Activated CD8-positive, alpha-beta memory T cell treated with anti-CD3 and anti-CD28 coated beads for 4 hours (primary cell): Measurements from ENCODE around the gene ALDH1A2.
"Not testable (repeated sequence)": the region's sequence is repeated elsewhere in the genome, so short reads cannot be mapped to it uniquely, and the experiment has no call there.

ENCODE experiments used
- DNase-seq, 2 donors: peaks; one replicate each; pipeline ENCODE4 v3.0.0-alpha.2; 2020; ENCODE audit warnings: low read depth in 2 of 2

The ALDH1A2 gene

DNA sequence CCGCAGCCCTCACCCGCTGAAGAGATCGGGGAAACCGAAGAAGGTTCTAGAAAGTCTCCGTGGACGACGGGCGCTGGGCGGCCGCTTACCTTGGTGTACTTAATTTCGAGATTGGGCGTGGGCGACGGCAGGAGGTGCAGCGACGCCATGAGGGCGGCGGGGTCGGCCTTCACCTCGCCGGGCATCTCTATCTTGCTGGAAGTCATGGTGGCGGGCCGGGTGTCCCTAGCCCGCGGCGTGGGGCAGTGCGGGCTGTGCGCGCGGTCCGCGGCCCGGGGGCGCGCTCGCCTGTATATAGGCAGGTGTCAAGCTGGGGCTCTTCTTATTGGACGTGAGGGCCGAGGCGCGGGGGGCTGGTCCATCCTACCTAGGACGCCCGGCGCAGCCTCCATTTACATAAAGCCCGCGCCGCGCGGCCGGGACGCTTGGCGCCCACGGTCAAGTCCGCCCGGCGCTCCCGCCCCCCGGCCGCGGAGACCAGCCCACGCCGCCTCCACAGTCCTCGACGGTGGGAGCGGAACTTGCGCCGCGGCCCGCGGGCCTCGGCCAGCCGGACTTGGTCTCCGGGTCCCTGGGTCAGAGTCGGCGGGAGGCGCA is at the start of gene ALDH1A2:
Gene ALDH1A2 (minus strand): TSS at position 267 of the 597 bp plus-strand sequence. CDS start 61 bp downstream, at position 206.
- DNase-seq, result no peak

DNA sequence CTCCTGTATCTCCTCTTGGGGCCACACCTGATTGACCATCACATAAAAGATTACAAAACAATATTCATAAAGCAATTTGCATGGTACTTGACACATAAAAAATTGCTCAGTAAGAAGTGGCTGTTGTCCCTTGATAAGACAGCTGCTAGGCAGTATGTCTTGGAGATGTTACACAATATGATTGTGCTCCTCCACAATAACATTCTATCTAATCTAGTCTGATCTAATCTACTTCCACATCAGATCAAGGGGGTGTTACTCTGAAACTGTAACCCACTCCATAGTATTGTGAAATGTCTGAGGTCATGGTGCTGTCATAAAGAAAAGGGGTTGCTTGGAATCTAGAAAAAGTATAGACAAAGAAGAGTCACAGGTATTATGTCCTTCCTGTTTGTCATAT is 49.3 kb upstream of the ALDH1A2 start:
- DNase-seq, result no peak

DNA sequence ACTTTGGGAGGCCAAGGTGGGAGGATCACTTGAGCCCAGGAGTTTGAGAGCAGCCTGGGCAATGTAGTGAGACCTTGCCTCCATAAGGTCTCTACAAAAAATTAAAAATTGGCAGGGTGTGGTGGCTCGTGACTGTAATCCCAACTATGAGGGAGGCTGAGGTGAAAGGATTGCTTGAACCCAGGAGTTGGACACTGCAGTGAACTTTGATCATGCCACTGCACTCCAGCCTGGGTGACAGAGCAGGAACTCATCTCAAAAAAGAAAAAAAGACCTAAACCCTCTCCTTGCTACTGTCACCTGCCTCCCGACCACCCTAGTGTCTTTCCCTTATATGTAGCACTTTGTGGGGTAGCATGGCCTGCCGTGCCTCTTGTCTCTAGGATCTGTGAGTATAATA is 48.9 kb upstream of the ALDH1A2 start:
- DNase-seq, result no peak

DNA sequence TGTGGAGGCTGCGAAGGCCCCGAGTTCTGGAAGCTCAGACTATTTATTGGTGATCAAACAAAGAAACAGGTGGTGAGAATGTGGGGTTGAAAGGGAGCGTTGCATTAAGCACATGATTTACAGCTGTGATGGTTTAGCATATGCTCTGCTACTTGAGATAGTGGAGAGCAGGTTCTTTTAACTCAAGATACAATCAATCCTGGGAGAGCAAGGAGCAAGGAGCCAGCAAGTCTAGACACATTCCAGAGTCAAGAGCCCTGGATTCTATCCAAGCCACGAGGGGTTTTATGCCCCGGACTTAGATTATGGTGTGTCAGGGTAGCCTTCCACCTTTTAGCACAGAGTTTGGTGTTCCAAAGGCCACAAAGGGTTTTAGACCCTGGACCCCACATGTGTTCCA is 47.8 kb upstream of the ALDH1A2 start:
- DNase-seq, result not testable (repeated sequence)

DNA sequence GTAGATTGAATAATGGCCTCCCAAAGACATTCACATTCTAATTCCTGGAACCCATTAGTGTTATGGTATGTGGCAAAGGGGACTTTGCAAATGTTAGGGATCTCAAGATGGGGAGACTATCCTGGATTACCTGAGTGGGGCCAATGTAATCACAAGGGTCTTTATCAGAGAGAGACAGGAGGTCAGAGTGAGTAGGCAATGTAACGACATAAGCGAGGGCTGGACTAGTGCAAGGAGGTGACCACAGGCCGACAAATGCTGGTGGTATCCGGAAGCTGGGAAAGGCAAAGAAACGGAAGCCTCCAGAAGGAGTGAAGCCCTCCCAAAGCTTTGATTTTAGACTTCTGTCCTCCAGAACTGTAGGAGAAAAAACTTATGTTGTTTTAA is 46.2 kb upstream of the ALDH1A2 start:
- no peak for DNase-seq

DNA sequence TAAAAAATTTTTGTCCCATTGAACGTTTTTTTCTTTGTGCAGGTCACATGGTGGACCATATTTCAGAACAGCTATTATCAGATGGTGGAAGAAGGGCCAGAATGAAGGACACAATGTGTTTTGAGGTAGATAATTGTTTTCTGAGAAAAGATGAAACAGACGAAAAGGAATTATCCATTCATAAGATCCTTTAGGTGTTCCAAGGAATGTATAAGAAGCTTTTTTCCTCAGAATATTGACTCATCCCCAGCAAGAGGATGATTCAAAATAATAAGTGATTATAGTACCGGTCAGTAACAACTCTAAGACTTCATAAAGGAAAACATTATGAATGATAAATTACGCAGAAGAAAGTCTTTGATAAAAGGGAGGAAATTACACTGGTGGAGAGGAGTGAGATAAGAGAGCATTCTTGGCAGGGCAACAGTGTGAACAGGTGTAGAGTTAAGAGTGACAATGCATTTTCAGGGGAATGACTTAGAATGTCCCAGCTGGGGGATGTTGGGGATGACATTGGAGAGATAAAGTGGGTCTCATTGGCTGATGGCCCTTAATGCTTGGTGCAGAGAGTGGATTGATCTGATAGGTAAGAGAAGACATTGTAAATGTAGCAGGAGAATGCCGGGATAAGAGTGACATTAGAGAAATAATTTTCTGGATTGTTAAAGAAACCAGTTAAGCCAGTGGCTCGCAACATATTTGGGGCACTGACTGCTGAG is 45.6 kb upstream of the ALDH1A2 start:
- no peak for DNase-seq

DNA sequence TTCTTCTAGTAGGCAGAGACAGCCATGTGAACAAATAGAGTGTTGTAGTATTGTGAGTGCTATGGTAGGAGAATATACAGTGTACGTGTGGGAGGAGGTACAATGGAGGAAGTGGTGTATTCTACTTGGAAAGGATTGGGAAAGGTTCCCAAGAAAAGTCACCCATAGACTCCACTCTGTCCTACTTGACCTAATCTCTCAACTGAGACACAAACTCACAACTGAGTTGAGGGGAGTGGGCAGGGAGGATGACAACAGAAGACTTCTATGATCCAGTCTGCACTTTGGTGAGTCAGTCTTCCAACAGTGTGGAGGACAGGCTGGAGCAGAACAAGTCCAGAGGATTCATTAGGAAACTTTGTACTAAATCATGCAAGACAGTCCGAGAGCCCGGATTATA is 43.9 kb upstream of the ALDH1A2 start:
- DNase-seq, result no peak

DNA sequence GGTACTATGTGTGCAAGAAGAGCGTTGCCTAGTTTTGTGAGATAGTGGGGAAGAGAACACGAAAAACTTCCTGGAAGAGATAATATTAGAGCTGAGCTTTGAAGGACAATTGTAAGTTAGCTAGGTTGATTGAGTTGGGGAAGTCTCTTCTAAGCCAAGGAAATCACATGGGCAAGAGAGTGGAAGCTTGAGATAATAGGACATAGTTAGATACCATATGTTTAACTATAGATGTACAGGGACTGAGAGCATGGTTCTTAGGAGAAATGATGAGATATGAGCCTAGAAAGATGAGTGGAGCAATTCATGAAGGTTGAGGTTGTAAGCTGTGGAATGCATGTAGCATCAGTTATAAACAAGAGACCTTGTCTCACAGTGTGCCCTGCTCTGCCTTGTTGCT is 42.6 kb upstream of the ALDH1A2 start:
- DNase-seq, result no peak

DNA sequence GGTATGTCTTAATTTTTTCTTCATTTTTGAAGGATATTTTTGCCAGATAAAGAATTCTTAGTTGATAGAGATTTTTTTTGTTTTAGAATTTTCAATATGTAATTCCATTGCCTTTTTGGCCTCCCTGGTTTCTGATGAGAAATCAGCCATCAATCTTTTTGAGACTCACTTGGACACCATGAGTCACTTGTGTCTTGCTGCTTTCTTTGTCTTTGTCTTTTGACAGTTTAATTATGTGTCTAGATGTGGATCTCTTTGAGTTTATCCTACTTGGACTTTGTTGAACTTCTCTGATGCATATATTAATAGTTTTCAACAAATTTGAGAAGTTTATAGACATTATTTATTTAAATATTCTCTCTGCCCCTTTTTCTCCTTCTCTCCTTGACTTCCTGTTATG is 38.0 kb upstream of the ALDH1A2 start:
- no peak for DNase-seq

DNA sequence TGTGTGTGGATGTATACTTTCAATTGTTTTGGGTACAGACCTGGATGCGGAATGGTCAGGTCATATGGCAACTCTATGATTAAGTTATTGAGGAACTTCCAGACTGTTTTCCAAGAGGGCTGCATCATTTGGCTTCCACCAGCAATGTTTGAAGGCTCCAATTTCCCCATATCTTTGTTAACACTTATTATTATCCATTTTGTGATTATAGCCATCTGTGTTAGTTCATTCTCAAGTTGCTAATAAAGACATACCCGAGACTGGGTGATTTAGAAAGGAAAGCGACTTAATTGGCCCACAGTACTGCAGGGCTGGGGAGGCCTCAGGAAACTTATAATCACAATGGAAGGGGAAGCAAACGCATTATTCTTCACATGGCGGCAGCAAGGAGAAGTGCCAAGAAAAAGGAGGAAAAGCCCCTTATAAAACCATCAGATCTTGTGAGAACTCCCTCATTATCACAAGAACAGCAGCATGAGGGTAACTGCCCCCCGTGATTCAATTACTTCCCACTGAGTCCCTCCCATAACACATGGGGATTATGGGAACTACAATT is 31.1 kb upstream of the ALDH1A2 start:
- no peak for DNase-seq

DNA sequence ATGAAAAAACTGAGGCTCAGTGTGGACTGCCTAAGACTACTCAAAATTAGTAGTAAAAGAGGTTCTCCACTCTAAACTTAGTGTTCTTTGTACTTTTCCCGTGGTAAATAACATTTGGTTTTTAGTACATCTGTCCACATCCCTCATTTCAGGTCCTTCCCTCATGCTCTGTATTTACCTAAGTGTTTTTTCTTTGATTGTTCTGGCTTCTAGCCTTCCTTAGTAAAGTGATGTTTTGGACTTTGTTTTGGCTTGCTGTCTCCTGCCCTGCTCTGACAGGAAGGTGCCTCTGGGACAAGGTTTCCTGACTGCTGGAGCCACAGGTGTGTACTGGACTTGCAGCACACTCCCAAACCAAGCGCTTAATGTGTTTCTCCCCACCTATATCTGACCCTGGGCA is 29.9 kb upstream of the ALDH1A2 start:
- DNase-seq, result no peak

DNA sequence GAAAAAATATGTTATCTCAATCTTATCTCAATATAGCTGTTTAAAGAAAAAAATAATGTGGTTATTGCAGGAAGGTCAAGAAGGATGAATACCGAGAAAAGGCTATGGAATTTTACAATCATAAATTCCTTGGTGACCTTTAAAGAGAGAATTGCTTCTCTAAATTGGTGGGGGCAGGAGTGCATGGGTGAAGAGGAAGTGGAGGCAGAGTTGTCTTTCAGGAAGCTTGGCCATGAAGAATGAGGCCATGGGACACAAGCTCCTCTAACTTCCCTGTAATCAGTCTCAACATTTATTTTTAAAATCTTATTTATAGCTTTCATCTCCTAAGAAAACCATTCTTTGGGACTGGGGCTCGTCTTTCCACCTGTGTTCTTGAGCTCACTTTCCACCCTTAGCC is 22.4 kb upstream of the ALDH1A2 start:
- no peak for DNase-seq

DNA sequence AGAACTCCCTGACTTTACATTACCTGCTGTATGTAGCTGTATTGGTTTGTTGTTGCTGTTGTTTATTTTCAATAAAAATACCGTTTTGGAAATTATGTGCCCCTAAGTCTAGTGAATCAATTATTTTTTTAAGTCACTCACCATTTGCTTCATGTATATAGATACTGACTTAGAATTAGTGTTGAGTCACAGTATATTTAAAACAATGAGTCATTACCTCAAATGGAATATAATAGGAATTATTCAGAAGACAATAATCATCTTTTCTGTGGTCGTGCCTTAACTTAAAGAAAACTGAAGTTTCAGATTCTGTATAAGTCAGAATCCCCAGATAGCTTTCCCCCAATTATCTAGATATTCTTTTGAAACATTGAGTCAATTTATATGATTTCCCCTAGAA is 21.0 kb upstream of the ALDH1A2 start:
- DNase-seq, result no peak

DNA sequence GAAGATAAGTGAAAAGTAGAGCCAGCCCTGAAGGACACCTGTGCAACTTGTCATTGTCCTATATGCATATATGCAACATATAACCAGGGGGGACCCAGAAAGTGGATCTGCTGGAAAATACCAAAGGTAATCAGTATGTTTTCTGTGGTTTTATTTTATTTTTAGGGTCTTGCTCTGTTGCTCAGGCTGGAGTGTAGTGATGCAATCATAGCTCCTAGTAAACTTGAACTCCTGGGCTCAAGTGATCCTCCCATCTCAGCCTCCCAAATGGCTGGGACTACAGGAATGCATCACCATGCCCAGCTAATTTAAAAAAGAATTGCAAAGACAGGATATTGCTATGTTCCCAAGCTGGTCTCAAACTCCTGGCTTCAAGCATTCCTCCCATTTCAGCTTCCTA is 18.0 kb upstream of the ALDH1A2 start:
- no peak for DNase-seq

DNA sequence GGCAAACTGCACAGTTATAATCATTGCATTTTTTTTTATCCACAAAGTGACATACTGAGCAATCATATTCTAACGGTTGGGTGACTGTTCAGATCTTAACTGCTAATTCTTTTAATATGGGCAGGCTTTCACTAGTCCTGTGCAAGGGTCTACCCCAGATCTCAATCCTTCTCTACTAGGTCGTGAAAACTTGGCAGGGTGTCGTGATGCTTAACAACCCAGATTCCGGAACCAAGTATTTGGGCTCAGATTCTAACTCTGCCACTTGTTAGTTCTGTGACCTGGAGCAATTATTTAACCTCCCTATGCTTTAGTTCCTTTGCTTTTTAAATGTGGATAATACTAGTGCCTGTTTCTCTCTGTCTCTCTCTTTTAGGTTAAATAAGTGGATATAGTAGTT is 16.4 kb upstream of the ALDH1A2 start:
- no peak for DNase-seq

DNA sequence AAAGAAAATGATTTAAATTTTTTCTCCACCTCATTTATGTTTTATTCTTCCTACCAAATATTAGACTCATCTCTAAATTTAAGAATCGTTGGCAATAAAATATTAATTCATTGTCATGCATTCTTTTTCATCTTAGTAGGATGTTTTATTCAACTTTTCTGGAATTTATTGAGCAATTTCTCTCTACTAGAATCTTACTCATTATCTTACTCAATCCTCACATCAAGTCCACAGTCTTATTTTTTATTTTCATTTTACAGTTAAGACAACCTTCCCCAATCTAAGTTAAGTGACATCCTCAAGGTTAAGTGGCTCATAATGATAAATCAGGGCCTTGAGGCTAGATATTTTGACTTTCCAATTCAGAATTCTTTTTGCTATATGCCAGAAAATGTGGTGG is 15.9 kb upstream of the ALDH1A2 start:
- no peak for DNase-seq

DNA sequence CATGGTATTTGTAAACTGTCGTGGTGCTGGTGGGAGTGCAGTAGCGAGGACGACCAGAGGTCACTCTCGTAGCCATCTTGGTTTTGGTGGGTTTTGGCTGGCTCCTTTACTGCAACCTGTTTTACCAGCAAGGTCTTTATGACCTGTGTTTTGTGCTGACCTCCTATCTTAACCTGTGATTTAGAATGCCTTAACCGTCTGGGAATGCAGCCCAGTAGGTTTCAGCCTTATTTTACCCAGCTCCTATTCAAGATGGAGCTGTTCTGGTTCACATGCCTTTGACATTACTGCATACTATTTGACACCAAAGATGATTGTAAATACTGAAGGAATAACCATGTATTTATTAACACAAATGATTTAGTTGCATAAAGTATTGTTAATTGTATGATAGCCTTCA is 15.4 kb upstream of the ALDH1A2 start:
- not testable (repeated sequence) for DNase-seq

DNA sequence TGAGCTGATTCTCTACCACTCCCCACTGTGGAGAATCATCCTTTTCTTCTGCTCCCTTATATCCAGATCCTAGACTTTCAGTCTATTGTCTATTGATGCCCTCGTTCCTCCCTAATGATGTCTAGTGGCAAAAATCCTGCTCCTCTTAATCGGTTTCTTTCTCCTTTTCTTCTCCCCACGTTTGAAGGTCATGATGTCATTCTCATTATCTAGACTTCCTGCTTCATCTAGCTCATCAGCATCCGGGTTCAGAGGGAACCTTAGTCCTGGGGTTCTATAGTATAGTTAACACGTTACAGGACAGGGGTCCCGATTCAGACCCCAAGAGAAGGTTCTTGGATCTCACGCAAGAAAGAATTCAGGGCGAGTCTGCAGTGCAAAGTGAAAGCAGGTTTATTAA is 14.9 kb upstream of the ALDH1A2 start:
- DNase-seq, result no peak

DNA sequence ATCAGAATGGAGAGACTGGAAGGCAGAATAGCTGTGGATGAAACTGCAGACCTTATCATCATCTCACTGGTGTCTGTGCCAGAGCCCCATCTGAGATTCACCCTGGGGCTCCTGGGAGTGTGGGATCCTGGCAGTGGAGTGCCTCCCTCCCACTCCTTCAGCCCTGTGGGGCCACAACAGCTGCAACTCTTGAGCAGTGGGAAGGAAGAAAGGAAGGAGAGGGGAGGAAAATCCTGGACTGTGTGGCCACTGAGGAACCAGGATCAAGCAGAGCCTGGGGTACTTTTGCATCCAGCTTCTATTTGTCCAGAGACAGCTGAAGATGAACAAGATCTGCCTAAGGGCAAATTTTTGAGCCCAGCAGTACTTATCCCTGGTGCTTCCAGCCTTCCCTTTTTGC is 13.1 kb upstream of the ALDH1A2 start:
- no peak for DNase-seq

DNA sequence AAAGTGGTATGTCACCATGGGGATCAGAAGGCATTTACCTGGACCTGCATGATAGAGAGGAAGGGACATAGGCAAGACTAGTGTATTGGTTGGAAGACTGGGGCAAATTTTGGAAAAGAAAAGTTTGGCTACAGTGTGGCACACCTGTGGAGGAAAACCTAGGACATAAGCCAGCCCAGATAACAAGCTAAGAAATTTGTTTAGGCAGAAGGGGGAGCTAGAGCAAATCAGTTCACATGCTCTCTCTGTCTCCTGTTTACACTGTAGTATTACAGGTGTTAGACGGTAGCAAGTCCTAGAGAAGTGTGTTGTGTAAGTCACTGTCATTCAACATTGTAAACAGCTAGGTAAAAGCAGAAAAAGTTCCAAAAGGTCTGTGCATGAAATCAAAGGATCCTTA is 11.9 kb upstream of the ALDH1A2 start:
- DNase-seq, result no peak

DNA sequence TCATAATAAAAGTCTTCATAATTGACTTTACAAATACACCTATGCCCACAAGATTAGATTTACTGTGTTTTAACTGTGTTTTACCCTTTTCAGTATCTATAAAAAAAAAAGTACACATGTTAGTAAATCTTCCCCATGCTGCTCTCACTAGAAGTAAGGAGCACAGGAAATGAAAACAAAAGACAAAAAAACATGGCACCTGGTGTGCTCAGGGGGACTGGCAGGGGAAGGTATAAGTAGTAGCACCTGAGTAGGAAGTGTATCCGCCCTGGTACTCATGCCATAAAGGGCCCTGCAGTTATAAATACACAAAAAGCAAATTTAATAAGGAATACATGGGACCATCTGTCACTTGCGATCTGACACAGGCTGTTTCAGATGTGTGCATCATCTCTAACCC is 8.9 kb upstream of the ALDH1A2 start:
- no peak for DNase-seq

DNA sequence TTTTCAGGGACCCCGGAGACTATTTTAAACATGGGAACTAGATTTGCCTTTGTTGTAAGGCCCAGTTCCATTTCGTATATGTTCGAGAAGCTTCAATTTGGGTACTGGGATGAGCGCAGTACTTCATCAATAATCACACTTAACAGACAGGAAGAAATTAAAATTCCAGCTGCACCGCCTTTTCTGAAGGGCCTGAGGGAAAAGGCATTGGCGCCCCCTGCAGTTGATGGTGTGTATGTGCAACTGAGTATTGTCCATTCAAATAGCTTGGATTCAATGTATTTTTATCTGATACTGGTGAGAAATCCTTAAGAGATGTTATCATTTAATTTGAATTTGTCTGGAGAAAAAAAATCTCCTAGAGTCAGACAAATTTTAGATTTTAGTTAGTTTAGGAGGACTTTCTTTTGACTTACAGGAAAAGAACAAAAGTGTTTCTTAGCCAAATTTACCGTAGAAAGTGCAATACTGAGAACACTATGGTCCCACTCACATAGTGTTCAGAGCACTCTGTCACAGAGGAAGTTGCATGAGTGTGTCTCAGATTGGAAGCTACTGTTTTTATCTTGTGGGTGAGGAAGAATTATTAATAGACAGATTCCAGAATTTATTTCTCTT is 5.4 kb upstream of the ALDH1A2 start:
- peak in 1 of 2 donors; percentile 5 for DNase-seq

DNA sequence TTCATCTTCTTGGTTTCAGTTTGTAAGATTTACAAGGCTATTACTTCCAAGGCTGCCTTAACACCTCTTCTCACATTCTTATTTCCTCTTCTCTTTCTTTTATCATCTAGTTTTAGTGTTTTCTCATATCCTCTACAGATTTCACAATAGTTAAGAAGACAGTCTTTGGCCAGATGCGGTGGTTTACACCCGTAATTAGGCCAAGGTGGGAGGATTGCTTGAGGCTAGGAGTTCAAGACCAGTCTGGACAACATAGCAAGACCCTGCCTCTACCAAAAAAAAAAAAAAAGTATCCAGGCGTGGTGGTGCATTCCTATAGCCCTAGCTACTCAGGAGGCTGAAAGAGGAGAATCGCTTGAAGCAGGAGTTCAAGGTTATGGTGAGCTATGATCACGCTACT is 3.5 kb upstream of the ALDH1A2 start:
- DNase-seq, result no peak
